CD4-positive, alpha-beta T cell treated with Interleukin-10 for 1 hour (primary cell): ENCODE results near the gene PVALEF.
"Not testable (repeated sequence)": the region's sequence is repeated elsewhere in the genome, so short reads cannot be mapped to it uniquely, and the experiment has no call there.

ENCODE experiments used
- DNase-seq: peaks from one replicate; pipeline ENCODE4 v3.0.0-alpha.2; 2020

Gene PVALEF

GRCh38 chr17:81146208-81146607, 19.1 kb upstream of the PVALEF start:
- DNase-seq: not testable (repeated sequence)

- no peak for DNase-seq
Measured at GRCh38 chr17:81147701-81148100, 17.6 kb upstream of the PVALEF start.

- DNase-seq: no peak
Measured at GRCh38 chr17:81148571-81148970, 16.7 kb upstream of the PVALEF start.

GRCh38 chr17:81148986-81149533, 16.2 kb upstream of the PVALEF start:
- DNase-seq: no peak

- DNase-seq: no peak
Measured at GRCh38 chr17:81150377-81151077, 14.8 kb upstream of the PVALEF start.

GRCh38 chr17:81151278-81151677, 14.0 kb upstream of the PVALEF start:
- no peak for DNase-seq

- DNase-seq: no peak
Measured at GRCh38 chr17:81152288-81152828, 12.9 kb upstream of the PVALEF start.

GRCh38 chr17:81153340-81153803, 11.9 kb upstream of the PVALEF start:
- peak; percentile 36 for DNase-seq

GRCh38 chr17:81154016-81154415, 11.3 kb upstream of the PVALEF start:
- not testable (repeated sequence) for DNase-seq

GRCh38 chr17:81154961-81155360, 10.3 kb upstream of the PVALEF start:
- DNase-seq: no peak

- DNase-seq: no peak
Measured at GRCh38 chr17:81156866-81157805, 8.2 kb upstream of the PVALEF start.

GRCh38 chr17:81157848-81158687, 7.2 kb upstream of the PVALEF start:
- no peak for DNase-seq

- DNase-seq: no peak
Measured at GRCh38 chr17:81158688-81159590, 6.4 kb upstream of the PVALEF start.

- no peak for DNase-seq
Measured at GRCh38 chr17:81159611-81160265, 5.6 kb upstream of the PVALEF start.

GRCh38 chr17:81160306-81160705, 5.0 kb upstream of the PVALEF start:
- DNase-seq: peak; percentile 9

- DNase-seq: no peak
Measured at GRCh38 chr17:81160747-81161453, 4.4 kb upstream of the PVALEF start.

- no peak for DNase-seq
Measured at GRCh38 chr17:81161536-81161935, 3.8 kb upstream of the PVALEF start.

- no peak for DNase-seq
Measured at GRCh38 chr17:81161972-81162371, 3.3 kb upstream of the PVALEF start.

GRCh38 chr17:81162491-81162890, 2.8 kb upstream of the PVALEF start:
- no peak for DNase-seq
